GM20000 (cell line): ENCODE measurements around the gene SH3BGR.

Experiments used
- DNase-seq: peaks from one replicate; pipeline ENCODE4 v3.0.0; 2012; ENCODE audit warnings: low spot score
- CTCF ChIP-seq: IDR thresholded peaks from 2 replicates; pipeline ENCODE4 v1.5.1; 2012; ENCODE audit warnings: mild to moderate bottlenecking, control low read depth; ENCODE audit errors: extremely low read depth, missing control alignments

The SH3BGR gene

GRCh38 chr21:39447264-39447663, 4.5 kb upstream of the SH3BGR start:
- no peak for DNase-seq
- no peak for TF ChIP-seq CTCF

DNA sequence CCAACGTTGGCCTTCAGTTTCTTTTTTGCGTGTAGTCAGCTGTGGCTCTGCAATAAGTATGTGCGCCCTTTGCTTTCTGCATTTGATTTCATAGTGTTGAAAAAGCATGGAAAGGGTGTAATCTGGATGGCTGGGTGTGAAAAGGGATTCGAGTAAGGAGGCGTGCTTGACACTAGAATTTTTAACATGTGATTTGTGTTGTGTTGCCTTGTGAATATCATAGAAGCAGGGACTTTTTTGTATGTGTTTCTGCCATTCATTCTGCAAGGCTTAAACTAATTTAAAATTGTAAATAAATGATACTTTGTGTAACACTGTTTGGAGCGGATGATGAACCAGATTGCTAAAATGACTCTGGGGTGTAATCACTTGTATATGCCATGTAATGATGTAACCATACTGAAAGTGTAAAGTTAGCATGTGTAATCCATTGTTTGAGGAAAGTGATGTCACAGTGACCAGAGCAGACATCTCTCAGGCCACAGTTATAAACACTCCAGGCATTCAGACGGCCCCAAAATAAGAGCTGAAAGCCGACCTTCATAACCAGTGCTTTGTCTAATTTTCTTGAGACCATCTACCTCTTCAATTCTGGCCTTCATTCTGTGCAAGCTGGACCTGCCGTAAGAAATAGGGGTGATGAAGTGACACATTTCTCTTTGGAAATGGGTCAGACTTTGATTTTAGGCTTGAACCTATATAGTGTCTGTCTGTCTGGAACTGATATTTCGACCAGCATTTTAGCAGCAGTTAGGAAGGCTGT, 618 bp downstream of the SH3BGR start:
- no peak for DNase-seq
- TF ChIP-seq CTCF: no peak

GRCh38 chr21:39452970-39453342, 1.2 kb downstream of the SH3BGR start:
- TF ChIP-seq CTCF: no peak
- no peak for DNase-seq

DNA sequence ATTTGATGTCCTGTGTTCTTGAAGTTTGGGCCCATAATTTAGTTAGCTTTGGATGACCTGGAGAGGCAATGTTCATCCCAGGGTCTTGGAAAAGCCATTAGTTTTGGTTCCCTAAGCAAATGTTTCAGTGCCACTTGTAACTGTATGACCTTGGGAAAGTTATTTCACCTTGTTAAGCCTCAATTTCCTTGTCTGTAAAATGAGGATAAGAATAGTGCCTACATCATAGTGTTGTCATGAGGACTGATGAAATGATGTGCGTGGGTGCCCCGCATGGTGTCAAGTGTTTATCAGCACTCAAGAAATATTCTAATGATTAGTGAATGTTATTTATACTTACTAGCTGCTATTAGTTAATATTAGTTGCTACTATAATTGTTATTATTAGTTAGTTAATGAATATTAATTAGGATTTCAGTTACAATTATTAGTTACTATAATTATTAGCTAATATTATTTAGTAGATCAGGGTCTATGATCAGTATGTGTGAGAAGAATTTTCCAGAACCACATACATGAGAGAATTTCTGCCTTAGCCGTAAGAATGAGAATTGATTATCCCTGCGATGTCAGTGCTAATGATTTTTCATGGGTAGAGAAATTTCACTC, 1.9 kb downstream of the SH3BGR start:
- no peak for TF ChIP-seq CTCF
- no peak for DNase-seq

DNA sequence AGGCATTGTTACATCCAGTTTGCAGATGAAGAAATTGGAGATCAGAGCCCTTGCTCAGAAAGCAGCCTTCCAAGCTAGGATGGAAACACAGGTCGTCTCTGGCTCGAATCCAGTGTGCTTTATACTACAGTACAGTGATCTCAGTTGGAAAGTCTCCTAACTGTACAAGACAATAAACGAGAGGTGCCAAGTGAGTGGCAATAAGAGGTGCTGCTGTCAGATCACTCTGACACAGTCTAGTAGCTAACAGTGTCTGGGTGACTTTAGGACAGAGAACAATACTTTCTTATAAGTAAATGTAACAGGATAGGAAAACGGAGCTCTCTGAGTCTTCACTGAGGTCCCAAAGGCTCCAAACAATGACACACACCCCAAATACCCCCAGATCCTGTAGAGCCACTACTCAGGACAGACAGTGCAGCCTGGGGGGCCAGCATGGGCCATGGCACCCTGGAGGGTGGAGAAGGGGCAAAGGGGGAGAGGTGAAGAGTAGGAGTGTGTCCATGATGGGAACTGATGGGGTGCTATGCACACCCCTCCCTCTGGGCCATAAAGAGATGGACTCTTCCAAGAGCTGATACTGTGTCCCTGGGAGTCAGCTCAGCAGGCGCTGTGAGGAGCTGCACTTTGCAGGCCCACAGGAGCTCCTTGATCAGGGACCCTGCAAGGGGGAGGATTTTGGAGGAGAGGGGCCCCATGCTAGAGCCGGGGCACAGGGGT, 3.3 kb downstream of the SH3BGR start:
- no peak for DNase-seq
- TF ChIP-seq CTCF: no peak

DNA sequence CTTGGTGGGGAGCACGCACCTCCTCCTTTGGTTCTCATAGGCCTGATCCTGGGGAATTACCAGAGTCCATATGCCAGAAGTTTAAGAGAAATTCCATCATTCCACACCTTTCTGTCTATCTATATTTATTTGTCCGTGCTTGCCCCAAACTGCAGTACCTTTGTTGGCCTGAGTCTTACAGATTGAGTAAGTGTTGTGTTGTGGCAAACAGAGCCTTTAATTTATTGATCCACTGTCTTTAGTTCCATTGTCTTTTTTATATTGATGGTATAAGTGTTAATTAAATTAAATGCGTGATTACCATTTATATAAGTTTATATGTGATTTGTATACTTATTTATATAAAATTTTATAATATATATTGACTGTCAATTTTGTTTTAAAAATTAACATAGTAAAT, 4.9 kb downstream of the SH3BGR start:
- DNase-seq: no peak
- TF ChIP-seq CTCF: no peak

GRCh38 chr21:39461419-39461818, 9.6 kb downstream of the SH3BGR start:
- no peak for TF ChIP-seq CTCF
- no peak for DNase-seq
